GM18858 (cell line): ENCODE measurements around the gene CLPX.
"Not testable (repeated sequence)": the region's sequence is repeated elsewhere in the genome, so short reads cannot be mapped to it uniquely, and the experiment has no call there.

ENCODE experiments used
- ATAC-seq: cut with Tn5 transposase; IDR thresholded peaks from one replicate; pipeline ENCODE4 v1.9.1; 2021; ENCODE audit not compliant: unreplicated experiment

Gene CLPX

DNA sequence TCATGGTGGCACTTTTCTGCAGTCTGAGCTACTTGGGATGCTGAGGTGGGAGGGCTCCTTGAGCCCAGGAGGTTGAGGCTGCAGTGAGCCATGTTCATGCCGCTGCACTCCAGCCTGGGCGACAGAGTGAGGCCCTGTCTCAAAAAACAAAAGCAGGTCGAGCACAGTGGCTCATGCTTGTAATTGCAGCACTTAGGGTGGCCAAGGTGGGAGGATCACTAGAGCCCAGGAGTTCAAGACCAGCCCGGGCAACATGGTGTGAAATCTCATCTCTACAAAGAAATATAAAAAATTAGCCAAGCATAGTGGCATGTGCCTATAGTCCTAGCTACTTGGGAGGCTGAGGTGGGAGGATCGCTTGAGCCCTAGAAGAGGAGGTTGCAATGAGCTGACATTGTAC, 80.1 kb downstream of the CLPX start:
- no peak for ATAC-seq

- ATAC-seq = no peak
These were observed 82.2 kb downstream of the CLPX start for GRCh38 chr15:65102912-65103311.

- no peak for ATAC-seq
These were observed 83.0 kb downstream of the CLPX start for GRCh38 chr15:65101891-65102708.

GRCh38 chr15:65101411-65101890, 83.7 kb downstream of the CLPX start:
- ATAC-seq = no peak

DNA sequence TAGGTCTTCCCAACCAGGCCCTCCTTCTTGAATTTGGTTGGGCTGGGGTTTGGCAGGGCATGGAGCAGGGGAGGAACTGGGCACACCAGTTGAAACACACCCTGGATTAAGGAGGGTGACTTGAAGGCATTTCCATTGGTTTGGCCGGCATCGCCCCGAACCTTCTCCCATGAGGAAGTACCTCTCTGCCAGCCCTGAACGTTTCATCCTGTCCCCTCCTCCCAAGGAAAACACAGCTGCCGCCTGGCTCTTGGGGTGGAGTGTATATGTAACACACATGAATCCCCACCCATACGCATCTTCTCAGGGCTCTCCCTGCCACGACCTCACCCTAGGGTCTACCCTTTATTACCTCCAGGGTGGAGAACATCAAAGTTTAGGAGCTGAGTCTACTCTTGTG, 84.7 kb downstream of the CLPX start:
- no peak for ATAC-seq

- not testable (repeated sequence) for ATAC-seq
These were observed 85.3 kb downstream of the CLPX start for GRCh38 chr15:65099801-65100200.

DNA sequence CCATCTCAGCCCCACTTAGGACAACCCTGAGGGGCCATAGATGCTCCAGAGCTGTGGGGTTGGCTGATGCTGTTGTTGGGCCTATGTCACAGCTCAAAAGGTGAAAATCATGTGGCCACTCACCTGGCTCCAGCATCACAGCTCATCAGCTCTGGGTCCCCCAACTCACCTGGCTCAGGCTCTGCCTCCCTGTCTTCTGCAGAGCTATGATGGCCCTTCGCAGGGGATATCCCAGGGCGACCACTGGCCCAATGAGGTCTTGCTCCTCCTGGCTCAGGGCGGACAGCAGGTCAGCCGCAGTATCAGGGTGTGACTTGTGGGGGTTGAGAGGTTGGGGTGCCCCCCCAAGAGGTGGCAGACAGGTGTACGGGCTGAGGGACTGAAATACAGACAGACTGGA, 85.8 kb downstream of the CLPX start:
- no peak for ATAC-seq
